Adipocyte (in vitro differentiated cells): ENCODE results near the gene DLGAP3.
"Not testable (repeated sequence)": the region's sequence is repeated elsewhere in the genome, so short reads cannot be mapped to it uniquely, and the experiment has no call there.

Experiments
- DNase-seq: peaks from one replicate; pipeline ENCODE4 v3.0.0-alpha.2; 2015; ENCODE audit warnings: low read depth
- H3K27me3 ChIP-seq: replicated peaks from 2 replicates; pipeline ENCODE4 v1.7.0; 2013; ENCODE audit warnings: mild to moderate bottlenecking, low read length, moderate library complexity; ENCODE audit not compliant: control insufficient read depth, insufficient read depth
- H3K36me3 ChIP-seq: 2 replicates; pipeline ENCODE4 v1.7.0; 2013; ENCODE audit warnings: low read length, mild to moderate bottlenecking, moderate library complexity; ENCODE audit not compliant: control insufficient read depth, insufficient read depth, severe bottlenecking
- H3K4me1 ChIP-seq: 2 replicates; pipeline ENCODE4 v1.7.0; 2013; ENCODE audit warnings: mild to moderate bottlenecking, low read length, moderate library complexity; ENCODE audit not compliant: control insufficient read depth, insufficient read depth
- H3K4me3 ChIP-seq: 2 replicates; pipeline ENCODE4 v1.7.0; 2013; ENCODE audit warnings: mild to moderate bottlenecking, low read length, moderate library complexity
- H3K9ac ChIP-seq: 2 replicates; pipeline ENCODE4 v1.7.0; 2013; ENCODE audit warnings: mild to moderate bottlenecking, low read length, moderate library complexity
- H3K9me3 ChIP-seq: 2 replicates; pipeline ENCODE4 v1.7.0; 2013; ENCODE audit warnings: mild to moderate bottlenecking, low read length, moderate library complexity; ENCODE audit not compliant: control insufficient read depth

Gene DLGAP3

GRCh38 chr1:34929497-34929852, at the start of gene DLGAP3:
TSS of gene DLGAP3 (minus strand) at chr1:34929650. CDS start at chr1:34905383, 24,267 bp downstream.
- peak within 1 kb of the TSS; percentile 58 for H3K4me3 ChIP-seq
- H3K9me3 ChIP-seq = no peaks in the 10 kb centered on the region
- no peak within 1 kb of the TSS for H3K9ac ChIP-seq
- peaks cover 4% of the 10 kb centered on the region for H3K4me1 ChIP-seq
- no peaks in the 10 kb centered on the region for H3K36me3 ChIP-seq
- peaks cover 46% of the 10 kb centered on the region for H3K27me3 ChIP-seq
- DNase-seq = peak; percentile 36

GRCh38 chr1:34978921-34979320, 49.5 kb upstream of the DLGAP3 start:
- H3K36me3 ChIP-seq = peaks cover 3% of the 10 kb centered on the region
- no peaks in the 10 kb centered on the region for H3K27me3 ChIP-seq
- H3K9me3 ChIP-seq = no peaks in the 10 kb centered on the region
- H3K9ac ChIP-seq = no peak overlapping the region
- no peak overlapping the region for H3K4me3 ChIP-seq
- DNase-seq = no peak
- peaks cover 13% of the 10 kb centered on the region for H3K4me1 ChIP-seq

GRCh38 chr1:34977858-34978257, 48.4 kb upstream of the DLGAP3 start:
- Histone ChIP-seq H3K4me3 (no peak overlapping the region), H3K9me3 (no peaks in the 10 kb centered on the region), H3K4me1 (peaks cover 5% of the 10 kb centered on the region), H3K9ac (no peak overlapping the region), H3K27me3 (no peaks in the 10 kb centered on the region), H3K36me3 (peaks cover 2% of the 10 kb centered on the region)
- DNase-seq = no peak

DNA sequence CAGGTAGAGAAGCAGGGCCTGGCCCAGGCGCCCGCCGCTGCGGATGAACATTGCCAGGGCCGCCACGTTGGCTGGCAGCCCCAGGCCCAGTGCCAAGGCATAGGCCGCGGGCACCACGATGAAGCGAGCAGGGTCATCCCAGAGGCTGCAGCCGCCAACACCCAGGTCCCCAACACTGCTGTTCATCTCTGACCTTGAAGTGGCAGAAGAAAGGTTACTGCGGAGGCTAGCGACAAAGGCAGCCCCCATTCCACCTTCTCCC, 47.7 kb upstream of the DLGAP3 start:
- Histone ChIP-seq H3K4me1 (peaks cover 3% of the 10 kb centered on the region), H3K36me3 (no peaks in the 10 kb centered on the region), H3K4me3 (no peak overlapping the region), H3K9ac (no peak overlapping the region), H3K27me3 (no peaks in the 10 kb centered on the region), H3K9me3 (no peaks in the 10 kb centered on the region)
- no peak for DNase-seq

- DNase-seq = no peak
- H3K36me3 ChIP-seq = no peaks in the 10 kb centered on the region
- no peak overlapping the region for H3K9ac ChIP-seq
- H3K4me1 ChIP-seq = peaks cover 3% of the 10 kb centered on the region
- H3K27me3 ChIP-seq = no peaks in the 10 kb centered on the region
- H3K4me3 ChIP-seq = no peak overlapping the region
- H3K9me3 ChIP-seq = no peaks in the 10 kb centered on the region
These were observed 47.1 kb upstream of the DLGAP3 start for GRCh38 chr1:34976384-34977209.

DNA sequence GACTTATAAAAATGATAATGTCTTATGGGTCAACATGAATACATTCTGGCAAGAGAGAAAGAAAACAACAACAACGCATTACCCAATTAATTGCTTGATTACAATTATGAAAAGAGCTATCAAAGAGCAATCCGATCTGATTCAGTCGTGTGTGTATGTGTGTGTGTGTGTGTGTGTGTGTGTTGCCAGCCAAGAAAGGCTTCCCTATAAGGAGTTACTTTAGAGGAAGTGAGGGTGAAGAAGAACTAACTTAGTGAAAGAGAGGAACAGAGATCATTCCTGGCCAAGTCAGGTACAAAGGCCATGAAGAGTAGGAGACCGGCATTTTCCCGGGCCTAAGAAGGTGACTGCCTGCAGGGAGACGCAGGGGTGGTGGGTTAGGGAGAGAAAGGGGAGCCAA, 46.3 kb upstream of the DLGAP3 start:
- Histone ChIP-seq H3K4me1 (peaks cover 3% of the 10 kb centered on the region), H3K27me3 (no peaks in the 10 kb centered on the region), H3K9me3 (no peaks in the 10 kb centered on the region), H3K9ac (no peak overlapping the region), H3K36me3 (no peaks in the 10 kb centered on the region), H3K4me3 (no peak overlapping the region)
- DNase-seq = no peak

- H3K4me3 ChIP-seq = no peak overlapping the region
- H3K36me3 ChIP-seq = no peaks in the 10 kb centered on the region
- no peaks in the 10 kb centered on the region for H3K27me3 ChIP-seq
- DNase-seq = no peak
- H3K4me1 ChIP-seq = peaks cover under 1% of the 10 kb centered on the region
- H3K9ac ChIP-seq = no peak overlapping the region
- no peaks in the 10 kb centered on the region for H3K9me3 ChIP-seq
These were observed 45.9 kb upstream of the DLGAP3 start for GRCh38 chr1:34975338-34975737.

DNA sequence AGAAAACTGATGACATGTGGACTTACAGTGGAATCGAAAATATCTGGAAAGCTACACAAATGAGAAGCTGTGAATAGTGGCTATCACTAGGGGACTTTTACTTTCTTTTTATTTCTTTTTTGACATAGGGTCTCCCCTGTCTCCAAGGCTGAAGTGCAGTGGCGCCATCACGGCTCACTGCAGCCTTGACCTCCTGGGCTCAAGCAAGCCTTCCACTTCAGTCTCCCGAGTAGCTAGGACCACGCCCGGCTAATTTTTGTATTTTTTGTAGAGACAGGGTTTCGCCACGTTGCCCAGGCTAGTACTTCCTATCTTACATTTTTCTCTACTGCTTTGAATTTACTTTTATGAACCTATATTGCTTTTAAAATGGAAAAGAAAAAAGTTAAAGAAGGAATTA, 45.2 kb upstream of the DLGAP3 start:
- DNase-seq = no peak

GRCh38 chr1:34973326-34973725, 43.9 kb upstream of the DLGAP3 start:
- Histone ChIP-seq H3K9ac (no peak overlapping the region), H3K4me3 (no peak overlapping the region), H3K36me3 (no peaks in the 10 kb centered on the region), H3K9me3 (no peaks in the 10 kb centered on the region), H3K27me3 (no peaks in the 10 kb centered on the region), H3K4me1 (no peaks in the 10 kb centered on the region)
- no peak for DNase-seq

More for the DNA sequence above, 45.2 kb upstream of the DLGAP3 start:
- no peaks in the 10 kb centered on the region for H3K27me3 ChIP-seq
- H3K4me3 ChIP-seq = no peak overlapping the region
- H3K36me3 ChIP-seq = no peaks in the 10 kb centered on the region
- no peak overlapping the region for H3K9ac ChIP-seq
- no peaks in the 10 kb centered on the region for H3K4me1 ChIP-seq
- no peaks in the 10 kb centered on the region for H3K9me3 ChIP-seq

- Histone ChIP-seq H3K36me3 (no peaks in the 10 kb centered on the region), H3K4me1 (no peaks in the 10 kb centered on the region), H3K9ac (no peak overlapping the region), H3K27me3 (no peaks in the 10 kb centered on the region), H3K9me3 (no peaks in the 10 kb centered on the region), H3K4me3 (no peak overlapping the region)
- DNase-seq = no peak
These were observed 41.4 kb upstream of the DLGAP3 start for GRCh38 chr1:34970829-34971228.

GRCh38 chr1:34970220-34970735, 40.8 kb upstream of the DLGAP3 start:
- Histone ChIP-seq H3K9me3 (no peaks in the 10 kb centered on the region), H3K9ac (no peak overlapping the region), H3K4me3 (no peak overlapping the region), H3K36me3 (no peaks in the 10 kb centered on the region), H3K4me1 (no peaks in the 10 kb centered on the region), H3K27me3 (no peaks in the 10 kb centered on the region)
- DNase-seq = no peak

DNA sequence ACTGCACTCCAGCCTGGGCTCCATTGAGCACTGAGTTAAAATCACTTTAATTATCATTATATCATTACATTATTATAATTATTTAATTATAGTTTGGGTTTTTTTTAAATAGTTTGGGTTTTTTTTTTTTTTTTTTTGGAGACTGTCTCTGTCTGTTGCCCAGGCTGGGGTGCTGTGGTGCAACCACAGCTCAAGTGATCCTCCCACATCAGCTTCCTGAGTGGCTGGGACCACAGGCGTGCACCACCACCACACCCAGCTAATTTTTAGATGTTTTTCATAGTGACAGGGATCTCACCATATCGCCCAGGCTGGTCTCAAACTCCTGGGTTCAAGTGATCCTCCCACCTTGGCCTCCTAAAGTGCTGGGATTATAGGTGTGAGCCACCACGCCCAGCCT, 38.8 kb upstream of the DLGAP3 start:
- H3K27me3 ChIP-seq, H3K9ac ChIP-seq, H3K9me3 ChIP-seq, H3K4me3 ChIP-seq, DNase-seq, H3K4me1 ChIP-seq, H3K36me3 ChIP-seq: not testable (repeated sequence)
